Thymus (tissue), 14 donors: Measurements from ENCODE around the gene AP1M2. TPM values are rescaled to one million over a fixed set of nuclear protein-coding genes. Genes with fewer than 3 reads are reported as not detected.

Experiments used
- DNase-seq, 9 donors: peaks; one replicate each; pipeline ENCODE4 v3.0.0-alpha.2; 2013; ENCODE audit warnings: low spot score in 9 of 9, low read depth in 6 of 9, missing footprints in 1 of 9
- H3K27ac ChIP-seq, 2 donors: one replicate each; pipeline ENCODE4 v1.5.1; 2013; ENCODE audit warnings: control low read depth in 1 of 2, low read depth in 1 of 2, low read length in 1 of 2, mild to moderate bottlenecking in 1 of 2, moderate library complexity in 1 of 2
- H3K27me3 ChIP-seq, 2 donors: one replicate each; pipeline ENCODE4 v1.5.1; 2013; ENCODE audit warnings: low read length in 1 of 2; ENCODE audit not compliant: control insufficient read depth in 2 of 2, insufficient read depth in 1 of 2
- H3K36me3 ChIP-seq, 2 donors: one replicate each; pipeline ENCODE4 v1.5.1; 2013; ENCODE audit warnings: low read length in 1 of 2, mild to moderate bottlenecking in 1 of 2, moderate library complexity in 1 of 2; ENCODE audit not compliant: control insufficient read depth in 2 of 2, insufficient read depth in 2 of 2
- H3K4me1 ChIP-seq, 2 donors: one replicate each; pipeline ENCODE4 v1.5.1; 2013; ENCODE audit warnings: low read length in 2 of 2; ENCODE audit not compliant: control insufficient read depth in 2 of 2, insufficient read depth in 2 of 2
- H3K4me3 ChIP-seq, 2 donors: one replicate each; pipeline ENCODE4 v1.5.1; 2013; ENCODE audit warnings: low read length in 2 of 2, control low read depth in 1 of 2, mild to moderate bottlenecking in 1 of 2
- H3K9me3 ChIP-seq, 2 donors: one replicate each; pipeline ENCODE4 v1.5.1; 2013; ENCODE audit warnings: low read length in 1 of 2, mild to moderate bottlenecking in 1 of 2; ENCODE audit not compliant: control insufficient read depth in 2 of 2, insufficient read depth in 1 of 2
- WGBS: extraction: QIAGEN DNeasy Blood & Tissue Kit; methylation state at CpG from one replicate; pipeline ENCODE4 v1.1.7; 2013; 5-methylcytosine and 5-hydroxymethylcytosine counted together
- long read RNA-seq, 10 donors: transcript quantifications; one replicate each; lab custom pipeline, GENCODE V29; 2026
- polyA plus RNA-seq: library from polyadenylated mRNA; stranded (reverse); fragments of 200-250 nt; gene quantifications from one replicate; pipeline ENCODE4 v1.2.3, GENCODE V29; 2013
- total RNA-seq: library from RNA; stranded (reverse); fragments of 120-200 nt; gene quantifications from one replicate; pipeline ENCODE4 v1.2.4, GENCODE V29; 2013
- donor health status: healthy.

Gene AP1M2
- 4.8 TPM for total RNA-seq
- 20.7 TPM for polyA plus RNA-seq
- long read RNA-seq, donor 1, result 0 reads
- long read RNA-seq, donor 2, partial matches to known transcripts, result 110 of 112 reads
- long read RNA-seq, donor 2, other reads (novel, unspliced or antisense), result 0 of 112 reads
- long read RNA-seq, donor 3, result 0 reads
- long read RNA-seq, donor 4, result 0 reads
- long read RNA-seq, donor 5, partial matches to known transcripts, result 31 of 34 reads
- long read RNA-seq, donor 5, other reads (novel, unspliced or antisense), result 0 of 34 reads
- long read RNA-seq, donor 6, result 0 reads
- long read RNA-seq, donor 7, partial matches to known transcripts, result 0 of 2 reads
- long read RNA-seq, donor 7, other reads (novel, unspliced or antisense), result 0 of 2 reads
- long read RNA-seq, donor 8, partial matches to known transcripts, result 5 of 7 reads
- long read RNA-seq, donor 8, other reads (novel, unspliced or antisense), result 0 of 7 reads
- long read RNA-seq, donor 9, partial matches to known transcripts, result 134 of 218 reads
- long read RNA-seq, donor 9, other reads (novel, unspliced or antisense), result 84 of 218 reads
- long read RNA-seq, donor 10, result 0 reads

DNA sequence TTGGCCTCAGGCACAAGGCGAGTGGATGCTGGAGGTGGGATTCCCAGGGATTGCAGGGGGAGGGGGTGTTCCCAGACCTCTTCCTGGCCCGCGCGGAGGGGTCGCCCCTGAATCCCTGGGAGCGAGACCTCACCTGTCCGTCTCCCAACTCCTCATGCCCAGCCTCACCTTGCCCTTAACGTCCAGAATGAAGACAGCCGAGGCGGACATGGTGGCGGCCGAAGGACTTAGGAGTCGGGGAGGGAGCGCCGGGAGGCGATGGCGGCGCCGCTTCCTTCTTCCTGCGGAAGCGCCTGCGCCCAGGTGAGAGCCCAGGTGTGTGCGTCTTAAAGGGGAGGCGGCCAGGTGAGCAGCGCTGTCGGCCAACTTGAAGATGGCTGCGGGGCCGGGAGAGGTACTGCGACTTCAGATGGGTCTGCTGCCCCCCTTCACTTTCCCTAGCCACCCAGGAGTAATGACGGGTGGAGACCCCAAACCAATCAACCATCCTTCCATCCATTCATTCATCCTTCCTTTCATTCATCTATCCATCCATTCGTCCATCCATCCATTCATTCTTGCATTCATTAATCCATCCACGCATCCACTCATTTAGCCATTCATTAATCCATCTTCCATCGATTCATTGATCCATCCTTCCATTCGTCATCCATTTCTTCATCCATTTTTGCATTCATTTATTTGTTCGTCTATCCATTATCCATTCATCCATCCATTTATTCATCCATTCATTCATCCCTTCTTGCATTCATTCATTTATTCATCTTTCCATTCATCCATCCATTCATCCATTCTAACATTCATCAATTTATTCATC is at the start of gene AP1M2:
Gene AP1M2 (minus strand): TSS at position 291 of the 817 bp plus-strand sequence. CDS start 81 bp downstream, at position 210.
- Histone ChIP-seq H3K4me3 (peak within 1 kb of the TSS in 1 of 2 donors; percentile 6), H3K4me1 (no peaks in the 10 kb centered on the region), H3K9me3 (peaks cover 0 to 4% of the 10 kb centered on the region in 2 donors), H3K36me3 (no peaks in the 10 kb centered on the region), H3K27ac (no peak within 1 kb of the TSS), H3K27me3 (peaks cover 12 to 33% of the 10 kb centered on the region in 2 donors)
- WGBS, result 40% methylated on average over 35 of the region's 35 CpGs
- no peak for DNase-seq

DNA sequence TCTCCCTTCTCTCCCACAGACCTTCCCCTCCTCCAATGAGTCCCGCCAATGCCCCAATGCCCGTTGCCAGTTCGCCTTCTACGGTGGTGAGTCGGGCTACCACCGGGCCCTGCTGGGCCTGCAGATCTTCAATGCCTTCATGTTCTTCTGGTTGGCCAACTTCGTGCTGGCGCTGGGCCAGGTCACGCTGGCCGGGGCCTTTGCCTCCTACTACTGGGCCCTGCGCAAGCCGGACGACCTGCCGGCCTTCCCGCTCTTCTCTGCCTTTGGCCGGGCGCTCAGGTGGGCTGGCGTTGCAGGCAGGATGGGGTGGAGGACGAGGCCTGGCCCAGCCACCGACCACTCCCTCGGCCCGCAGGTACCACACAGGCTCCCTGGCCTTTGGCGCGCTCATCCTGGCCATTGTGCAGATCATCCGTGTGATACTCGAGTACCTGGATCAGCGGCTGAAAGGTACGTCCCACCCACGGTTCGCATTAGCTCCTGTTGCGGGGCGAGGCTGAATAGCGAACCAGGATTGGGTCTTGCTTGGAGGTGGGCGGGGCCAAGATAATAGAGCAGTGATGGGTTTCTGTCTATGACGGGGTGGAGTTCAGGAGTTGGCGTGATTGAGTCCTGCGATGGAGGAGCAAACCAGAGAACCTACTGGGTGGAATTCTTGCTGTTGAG is 49.3 kb upstream of the AP1M2 start:
- no peaks in the 10 kb centered on the region for H3K4me1 ChIP-seq
- H3K27me3 ChIP-seq, result no peaks in the 10 kb centered on the region
- DNase-seq, result no peak
- 98% methylated on average over 37 of the region's 37 CpGs for WGBS
- H3K4me3 ChIP-seq, result no peak overlapping the region
- H3K9me3 ChIP-seq, result peaks cover 0 to 3% of the 10 kb centered on the region in 2 donors
- no peak overlapping the region for H3K27ac ChIP-seq
- peaks cover 69 to 72% of the 10 kb centered on the region in 2 donors for H3K36me3 ChIP-seq

DNA sequence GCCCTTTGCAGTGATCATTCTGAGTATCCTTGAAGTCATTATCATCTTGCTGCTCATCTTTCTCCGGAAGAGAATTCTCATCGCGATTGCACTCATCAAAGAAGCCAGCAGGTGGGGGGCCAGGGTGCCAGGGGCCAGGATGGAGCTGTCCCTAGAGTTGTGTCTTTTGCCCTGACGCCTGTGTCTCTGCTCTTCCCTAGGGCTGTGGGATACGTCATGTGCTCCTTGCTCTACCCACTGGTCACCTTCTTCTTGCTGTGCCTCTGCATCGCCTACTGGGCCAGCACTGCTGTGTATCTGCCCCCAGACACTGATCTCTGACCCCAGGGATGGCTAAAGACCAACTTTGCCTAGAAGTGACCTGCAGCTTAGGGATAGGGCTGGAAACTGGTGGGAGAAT is 47.9 kb upstream of the AP1M2 start:
- Histone ChIP-seq H3K4me3 (no peak overlapping the region), H3K27ac (no peak overlapping the region), H3K9me3 (peaks cover 0 to 3% of the 10 kb centered on the region in 2 donors), H3K36me3 (peaks cover 67 to 71% of the 10 kb centered on the region in 2 donors), H3K4me1 (no peaks in the 10 kb centered on the region), H3K27me3 (no peaks in the 10 kb centered on the region)
- DNase-seq, result no peak
- 98% methylated on average over 6 of the region's 6 CpGs for WGBS

- Histone ChIP-seq H3K9me3 (peaks cover 0 to 3% of the 10 kb centered on the region in 2 donors), H3K4me1 (no peaks in the 10 kb centered on the region), H3K27ac (no peak overlapping the region), H3K36me3 (peaks cover 65 to 73% of the 10 kb centered on the region in 2 donors), H3K4me3 (no peak overlapping the region), H3K27me3 (no peaks in the 10 kb centered on the region)
- DNase-seq, result no peak
- 97% methylated on average over 7 of the region's 7 CpGs for WGBS
These were observed 47.3 kb upstream of the AP1M2 start for GRCh38 chr19:10634430-10634829.

GRCh38 chr19:10631874-10632273 is 44.8 kb upstream of the AP1M2 start:
- no peak for DNase-seq
- no peaks in the 10 kb centered on the region for H3K27me3 ChIP-seq
- H3K4me1 ChIP-seq, result no peaks in the 10 kb centered on the region
- no peak overlapping the region for H3K27ac ChIP-seq
- H3K4me3 ChIP-seq, result no peak overlapping the region
- peaks cover 0 to 3% of the 10 kb centered on the region in 2 donors for H3K9me3 ChIP-seq
- WGBS, result 96% methylated on average over 14 of the region's 14 CpGs
- H3K36me3 ChIP-seq, result peaks cover 61 to 69% of the 10 kb centered on the region in 2 donors

DNA sequence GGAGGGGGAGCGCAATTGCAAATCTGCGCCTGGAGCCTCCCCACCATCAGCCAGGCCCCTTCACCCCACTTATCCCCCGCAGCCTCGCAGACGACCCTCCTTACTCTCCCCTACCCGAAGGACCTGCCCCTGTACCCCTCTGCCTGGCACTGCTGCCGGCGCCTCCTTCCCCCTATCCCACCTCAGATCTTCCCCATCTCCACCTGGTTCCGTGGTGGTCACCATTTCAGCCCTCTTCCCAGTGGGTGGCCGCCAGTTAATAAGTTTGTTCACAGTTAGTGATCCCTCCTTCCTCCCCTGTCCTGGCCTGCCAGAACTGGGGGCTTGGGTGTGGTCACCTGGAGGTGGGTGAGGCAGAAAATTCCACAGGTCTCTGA is 38.6 kb upstream of the AP1M2 start:
- Histone ChIP-seq H3K36me3 (peaks cover 27 to 33% of the 10 kb centered on the region in 2 donors), H3K4me1 (peaks cover 0 to 9% of the 10 kb centered on the region in 2 donors)
- WGBS, result 95% methylated on average over 10 of the region's 10 CpGs

GRCh38 chr19:10625003-10625761 is 38.1 kb upstream of the AP1M2 start, which contains the start of gene SLC44A2:
Gene SLC44A2 (plus strand): TSS chr19:10625553. CDS start chr19:10625634, 81 bp downstream.
- peaks cover 0 to 9% of the 10 kb centered on the region in 2 donors for H3K4me1 ChIP-seq
- peak within 1 kb of the TSS in 1 of 2 donors; percentile 11 for H3K27ac ChIP-seq
- peaks cover 31% of the 10 kb centered on the region in 2 donors for H3K36me3 ChIP-seq
- WGBS, result 89% methylated on average over 53 of the region's 53 CpGs
- no peak for DNase-seq
- H3K4me3 ChIP-seq, result peak within 1 kb of the TSS; percentile 21 to 22
- H3K9me3 ChIP-seq, result no peaks in the 10 kb centered on the region
- H3K27me3 ChIP-seq, result no peaks in the 10 kb centered on the region

More for the DNA sequence above, 38.6 kb upstream of the AP1M2 start:
- H3K9me3 ChIP-seq, result no peaks in the 10 kb centered on the region
- peak overlapping the region in 1 of 2 donors; percentile 11 for H3K27ac ChIP-seq
- H3K27me3 ChIP-seq, result no peaks in the 10 kb centered on the region
- DNase-seq, result no peak
- peak overlapping the region; percentile 21 to 22 for H3K4me3 ChIP-seq

DNA sequence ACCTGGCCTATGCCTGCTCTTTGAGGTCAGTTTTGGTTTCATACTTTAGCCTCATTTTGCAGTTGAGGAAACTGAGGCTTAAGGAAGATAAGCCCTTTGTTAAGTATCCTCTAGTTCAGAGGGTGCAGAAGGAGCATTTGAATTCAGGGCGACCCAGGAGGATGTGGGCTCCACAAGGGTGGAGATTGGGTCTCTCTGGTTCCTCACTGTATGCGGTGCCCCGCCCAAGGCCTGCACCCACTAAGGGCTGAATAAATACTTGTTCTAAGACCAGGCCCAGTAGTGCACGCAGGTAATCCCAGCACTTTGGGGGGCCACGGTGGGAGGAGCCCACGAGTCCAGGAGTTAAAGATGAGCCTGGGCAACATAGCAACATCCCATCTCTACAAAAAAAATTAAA is 37.5 kb upstream of the AP1M2 start:
- Histone ChIP-seq H3K4me3 (no peak overlapping the region), H3K9me3 (no peaks in the 10 kb centered on the region), H3K36me3 (peaks cover 28 to 36% of the 10 kb centered on the region in 2 donors), H3K27ac (no peak overlapping the region), H3K4me1 (peaks cover 0 to 9% of the 10 kb centered on the region in 2 donors), H3K27me3 (no peaks in the 10 kb centered on the region)
- DNase-seq, result no peak
- WGBS, result 95% methylated on average over 6 of the region's 6 CpGs
